ENCODE data around the gene SPECC1L.

The SPECC1L gene

DNA sequence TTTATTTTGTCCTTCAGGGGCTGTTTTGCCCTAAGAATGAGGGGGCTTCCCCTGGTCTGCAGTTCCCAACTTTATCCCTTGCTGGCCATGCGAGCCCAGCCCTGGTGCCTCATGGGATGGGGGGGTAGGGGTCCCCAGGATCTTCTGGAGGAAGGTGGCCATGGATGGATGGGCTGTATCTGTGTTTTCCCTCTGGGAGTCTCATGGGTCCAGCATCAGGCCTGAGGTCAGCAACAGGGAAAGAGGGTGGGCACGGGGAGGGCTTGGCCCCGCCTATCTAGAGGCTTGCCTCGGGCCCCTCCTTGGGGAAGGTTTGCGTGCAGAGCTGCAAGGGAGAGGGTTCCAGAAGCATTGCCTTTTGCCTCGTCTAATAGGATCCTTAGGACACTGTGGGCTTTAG lies 146.0 kb downstream of the SPECC1L start:
- no peak for DNase-seq (ENCODE audit: low read depth, low spot score)
- H3K4me3 ChIP-seq (ENCODE audit: low read depth, low read length), result no peak overlapping the region
- CTCF ChIA-PET, result interaction anchor here (0.9 to 1.1 kb wide), 4 partner anchors 13 to 105 kb away, joined by 3 to 4 read pairs (median 4); no protein-coding TSS in a partner anchor
- TF ChIP-seq, protein P1, sequence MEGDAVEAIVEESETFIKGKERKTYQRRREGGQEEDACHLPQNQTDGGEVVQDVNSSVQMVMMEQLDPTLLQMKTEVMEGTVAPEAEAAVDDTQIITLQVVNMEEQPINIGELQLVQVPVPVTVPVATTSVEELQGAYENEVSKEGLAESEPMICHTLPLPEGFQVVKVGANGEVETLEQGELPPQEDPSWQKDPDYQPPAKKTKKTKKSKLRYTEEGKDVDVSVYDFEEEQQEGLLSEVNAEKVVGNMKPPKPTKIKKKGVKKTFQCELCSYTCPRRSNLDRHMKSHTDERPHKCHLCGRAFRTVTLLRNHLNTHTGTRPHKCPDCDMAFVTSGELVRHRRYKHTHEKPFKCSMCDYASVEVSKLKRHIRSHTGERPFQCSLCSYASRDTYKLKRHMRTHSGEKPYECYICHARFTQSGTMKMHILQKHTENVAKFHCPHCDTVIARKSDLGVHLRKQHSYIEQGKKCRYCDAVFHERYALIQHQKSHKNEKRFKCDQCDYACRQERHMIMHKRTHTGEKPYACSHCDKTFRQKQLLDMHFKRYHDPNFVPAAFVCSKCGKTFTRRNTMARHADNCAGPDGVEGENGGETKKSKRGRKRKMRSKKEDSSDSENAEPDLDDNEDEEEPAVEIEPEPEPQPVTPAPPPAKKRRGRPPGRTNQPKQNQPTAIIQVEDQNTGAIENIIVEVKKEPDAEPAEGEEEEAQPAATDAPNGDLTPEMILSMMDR (IDR thresholded peaks at IDR 0.05; ENCODE audit: insufficient read depth, low read length, missing control alignments), result no peak
- POLR2A ChIA-PET, result no interaction called here

DNA sequence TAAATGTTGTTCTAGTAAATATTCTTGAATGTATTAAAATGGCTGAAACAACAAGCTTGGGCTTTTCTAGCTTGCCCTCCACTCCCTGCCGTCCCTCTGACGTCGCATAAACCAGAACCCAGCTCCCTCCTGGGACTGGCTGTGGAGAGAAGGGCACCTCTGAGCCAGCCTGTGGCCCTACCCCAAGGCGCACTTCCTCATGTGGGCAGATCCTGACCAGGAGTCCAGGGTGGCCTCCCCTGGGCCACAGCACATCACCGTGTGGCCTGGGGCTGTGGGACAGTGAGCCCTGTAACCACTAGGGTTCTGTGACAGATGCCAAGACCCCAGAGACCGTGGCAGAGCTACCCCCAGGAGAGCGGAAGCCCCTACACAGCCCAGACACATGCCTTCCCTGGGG lies 146.6 kb downstream of the SPECC1L start:
- TF ChIP-seq, protein P1 (IDR thresholded peaks at IDR 0.05; ENCODE audit: insufficient read depth, low read length, missing control alignments), result no peak
- ChIA-PET POLR2A (no interaction called here), CTCF (interaction anchor here (0.6 to 1.2 kb wide), 5 partner anchors 8 to 106 kb away, joined by 3 to 4 read pairs (median 4); no protein-coding TSS in a partner anchor)
- no peak overlapping the region for H3K4me3 ChIP-seq (ENCODE audit: low read depth, low read length)
- no peak for DNase-seq (ENCODE audit: low read depth, low spot score)

DNA sequence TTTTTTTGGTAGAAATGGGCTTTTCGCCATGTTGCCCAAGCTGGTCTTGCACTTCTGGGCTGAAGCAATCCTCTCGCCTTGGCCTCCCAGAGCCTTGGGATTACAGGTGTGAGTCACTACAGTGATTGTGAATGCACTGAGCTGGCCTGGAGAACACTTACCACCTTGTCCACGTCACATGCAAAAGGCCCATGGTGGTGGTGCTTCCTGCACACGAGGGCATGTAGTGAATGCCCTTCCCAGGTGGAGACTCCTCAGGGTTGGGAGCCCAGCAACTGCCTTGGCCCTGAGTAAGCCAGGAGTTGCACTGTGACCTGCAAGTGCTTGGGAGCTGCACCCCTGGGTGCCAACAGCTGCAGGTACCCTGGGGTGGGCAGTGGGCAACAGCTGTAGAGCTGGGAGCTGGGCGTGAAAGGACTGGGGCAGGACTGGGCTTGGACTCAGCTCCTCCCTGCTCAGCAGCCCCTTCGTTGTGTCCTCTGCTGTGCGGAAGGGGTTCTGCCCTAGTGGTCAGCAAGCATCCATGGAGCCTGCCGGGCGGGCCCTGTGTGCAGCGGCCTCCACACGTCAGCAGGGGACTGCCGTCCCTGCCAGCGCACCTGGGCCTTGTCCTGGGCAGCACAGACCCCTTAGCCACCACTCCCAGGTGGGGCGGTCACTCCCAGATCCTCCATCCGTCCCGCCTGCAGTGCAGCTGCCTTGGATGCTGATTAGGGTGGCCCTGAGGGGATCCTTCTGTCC lies 147.4 kb downstream of the SPECC1L start:
- ChIA-PET CTCF (interaction anchor here (0.9 to 1.8 kb wide), 5 partner anchors 12 to 105 kb away, joined by 3 to 5 read pairs (median 4); no protein-coding TSS in a partner anchor), POLR2A (no interaction called here)
- TF ChIP-seq, protein P1 (IDR thresholded peaks at IDR 0.05; ENCODE audit: insufficient read depth, low read length, missing control alignments), result no peak
- no peak overlapping the region for H3K4me3 ChIP-seq (ENCODE audit: low read depth, low read length)
- no peak for DNase-seq (ENCODE audit: low read depth, low spot score)

DNA sequence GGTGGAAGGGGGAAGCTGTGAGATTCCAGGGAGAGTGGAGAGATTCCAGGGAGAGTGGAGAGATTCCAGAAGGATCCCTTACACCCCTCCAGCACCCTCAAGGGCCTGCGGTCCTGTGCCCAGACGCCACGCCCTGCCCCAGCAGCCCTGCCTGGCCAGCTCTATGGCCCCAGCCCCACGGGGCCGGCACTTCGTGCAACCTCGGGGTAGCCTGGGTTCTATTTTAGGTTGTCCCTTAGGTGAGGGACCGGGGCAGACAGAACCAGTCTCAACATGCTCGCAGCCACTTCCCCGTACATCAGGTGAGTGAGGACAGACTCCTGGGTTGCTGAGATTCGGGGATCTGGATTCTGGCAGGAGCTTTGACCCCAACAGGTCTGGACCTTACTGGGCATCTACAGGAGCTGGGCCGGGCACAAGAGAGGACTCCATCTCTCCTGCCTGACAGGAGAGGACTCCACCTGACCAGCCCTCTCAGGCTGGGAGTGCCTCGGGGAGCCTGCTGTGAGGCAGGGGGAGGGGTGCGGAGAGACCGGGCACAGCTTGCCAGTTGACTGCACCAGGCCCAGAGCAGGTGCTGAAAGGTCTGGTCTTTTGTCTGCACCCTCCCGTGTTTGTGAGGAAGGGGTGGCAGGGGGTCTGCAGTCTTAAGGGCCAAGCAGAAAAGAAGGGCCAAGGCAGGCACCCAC lies 148.3 kb downstream of the SPECC1L start:
- CTCF ChIA-PET, result interaction anchor here (0.9 to 1.8 kb wide), 3 partner anchors 11 to 95 kb away, joined by 3 to 5 read pairs (median 4); no protein-coding TSS in a partner anchor
- POLR2A ChIA-PET, result no interaction called here
- DNase-seq (ENCODE audit: low read depth, low spot score), result no peak

DNA sequence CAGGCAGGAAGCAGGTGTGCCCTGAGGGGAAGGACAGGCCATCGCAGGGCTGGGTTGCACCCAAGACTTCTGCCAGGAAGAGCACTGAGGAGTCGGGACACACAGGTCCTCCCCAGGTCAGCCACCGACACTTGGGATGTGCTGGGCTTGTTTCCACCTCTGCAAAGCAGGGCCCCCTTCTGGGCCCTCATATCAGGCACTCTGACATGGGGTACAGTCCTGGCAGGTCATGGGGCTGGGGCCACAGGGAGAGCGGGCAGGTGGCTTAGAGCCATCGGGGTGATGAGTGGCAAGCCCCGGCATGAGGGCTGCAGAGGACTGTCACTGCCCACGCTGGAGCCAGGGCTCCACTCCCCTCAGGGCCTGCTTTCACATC lies 148.8 kb downstream of the SPECC1L start:
- CTCF ChIA-PET, result interaction anchor here (1.2 to 1.8 kb wide), 3 partner anchors 84 to 106 kb away, joined by 3 to 6 read pairs (median 5); no protein-coding TSS in a partner anchor
- no peak for DNase-seq (ENCODE audit: low read depth, low spot score)

More for the DNA sequence above, 148.3 kb downstream of the SPECC1L start:
- no peak overlapping the region for H3K4me3 ChIP-seq (ENCODE audit: low read depth, low read length)
- TF ChIP-seq, protein P1 (IDR thresholded peaks at IDR 0.05; ENCODE audit: insufficient read depth, low read length, missing control alignments), result no peak

More for the DNA sequence above, 148.8 kb downstream of the SPECC1L start:
- no peak overlapping the region for H3K4me3 ChIP-seq (ENCODE audit: low read depth, low read length)
- TF ChIP-seq, protein P1 (IDR thresholded peaks at IDR 0.05; ENCODE audit: insufficient read depth, low read length, missing control alignments), result no peak
- POLR2A ChIA-PET, result no interaction called here
